ENCODE measurements around the gene TACC2. TPM values are rescaled to one million over a fixed set of nuclear protein-coding genes. Genes with fewer than 3 reads are reported as not detected.

Gene TACC2
- total RNA-seq, 1 experiment from 2014 or later: 15.8 TPM

- no peaks in the 10 kb centered on the region for H3K9me2 ChIP-seq (ENCODE audit: insufficient read depth)
- DNase-seq: peak in 1 of 2 experiments; percentile 66
- no peaks in the 10 kb centered on the region for H3K36me3 ChIP-seq (ENCODE audit: low read depth)
- no peaks in the 10 kb centered on the region for H3K9me3 ChIP-seq (ENCODE audit: insufficient read depth, low read depth)
- no peak overlapping the region for H2AFZ ChIP-seq
- TF ChIP-seq EZH2 (IDR thresholded peaks at IDR 0.05; ENCODE audit: low read depth): no peak
- TF ChIP-seq CTCF (conservative IDR thresholded peaks at IDR 0.05): no peak
- POLR2A ChIA-PET (ENCODE audit: unreplicated experiment): interaction anchor here (0.6 kb wide), 1 partner anchor 241 kb away, joined by 3 read pairs; no protein-coding TSS in a partner anchor
- H4K20me1 ChIP-seq (ENCODE audit: insufficient read depth): no peaks in the 10 kb centered on the region
- intact Hi-C loops (cut with micrococcal nuclease; ENCODE audit: unreplicated experiment): loop anchor here (10.0 kb wide), 1 partner anchor 82 kb away; the partner anchor contains the start of gene PLEKHA1
- H3F3A ChIP-seq (ENCODE audit: insufficient read depth, low read depth): peaks cover 26% of the 10 kb centered on the region
- peaks cover 60% of the 10 kb centered on the region for H3K4me1 ChIP-seq (replicated peaks; ENCODE audit: insufficient read depth)
- CTCF ChIA-PET: no interaction called here
- no peaks in the 10 kb centered on the region for H3K79me2 ChIP-seq (ENCODE audit: low read depth)
- no TSS peak for BruUV-seq (replicated peaks)
- H3K27me3 ChIP-seq (ENCODE audit: insufficient read depth, low read depth): no peaks in the 10 kb centered on the region
- H3K4me3 ChIP-seq: no peak overlapping the region
- H3K4me2 ChIP-seq: peak overlapping the region; percentile 45; the same call in 1 of the 2 replicates
- H3K27ac ChIP-seq: peak overlapping the region; percentile 90
Measured at GRCh38 chr10:122292376-122292775, 303.4 kb downstream of the TACC2 start.

GRCh38 chr10:122293156-122293960 lies 304.4 kb downstream of the TACC2 start:
- H3F3A ChIP-seq (ENCODE audit: insufficient read depth, low read depth): peaks cover 26% of the 10 kb centered on the region
- POLR2A ChIA-PET (ENCODE audit: unreplicated experiment): interaction anchor here (0.5 to 1.0 kb wide), 6 partner anchors 15 to 358 kb away, joined by 3 to 7 read pairs (median 4); partner anchors contain the start of gene NSMCE4A
- no peaks in the 10 kb centered on the region for H3K9me3 ChIP-seq (ENCODE audit: insufficient read depth, low read depth)
- peak overlapping the region; percentile 90 for H3K27ac ChIP-seq
- no peaks in the 10 kb centered on the region for H3K9me2 ChIP-seq (ENCODE audit: insufficient read depth)
- DNase-seq: peak in 1 of 2 experiments; percentile 82
- peak overlapping the region; percentile 45 for H3K4me2 ChIP-seq
- TF ChIP-seq EZH2 (IDR thresholded peaks at IDR 0.05; ENCODE audit: low read depth): no peak
- no peak for TF ChIP-seq CTCF (conservative IDR thresholded peaks at IDR 0.05)
- no peaks in the 10 kb centered on the region for H3K79me2 ChIP-seq (ENCODE audit: low read depth)
- H3K4me1 ChIP-seq (replicated peaks; ENCODE audit: insufficient read depth): peaks cover 55% of the 10 kb centered on the region
- H3K36me3 ChIP-seq (ENCODE audit: low read depth): no peaks in the 10 kb centered on the region
- intact Hi-C loops (cut with micrococcal nuclease; ENCODE audit: unreplicated experiment): loop anchor here (10.0 kb wide), 1 partner anchor 81 kb away; the partner anchor contains the start of gene PLEKHA1
- H3K27me3 ChIP-seq (ENCODE audit: insufficient read depth, low read depth): no peaks in the 10 kb centered on the region
- TSS peak; percentile 93 for BruUV-seq (replicated peaks)
- no peaks in the 10 kb centered on the region for H4K20me1 ChIP-seq (ENCODE audit: insufficient read depth)
- CTCF ChIA-PET: interaction anchor here (0.6 to 1.6 kb wide), 6 partner anchors 14 to 1799 kb away, joined by 3 to 11 read pairs (median 4); partner anchors contain the start of gene PLEKHA1
- 0 out of 2 replicates have a peak overlapping the region, but pooled peaks have one; percentile 9 for H2AFZ ChIP-seq
- H3K4me3 ChIP-seq: no peak overlapping the region

GRCh38 chr10:122293961-122294380 lies 305.0 kb downstream of the TACC2 start:
- peak; percentile 89 to 94 for DNase-seq
- POLR2A ChIA-PET (ENCODE audit: unreplicated experiment): interaction anchor here (0.5 to 1.0 kb wide), 5 partner anchors 14 to 319 kb away, joined by 3 to 4 read pairs (median 3); partner anchors contain the start of gene NSMCE4A
- 0 out of 2 replicates have a peak overlapping the region, but pooled peaks have one; percentile 9 for H2AFZ ChIP-seq

More at GRCh38 chr10:122293961-122294380, 305.0 kb downstream of the TACC2 start:
- CTCF ChIA-PET: interaction anchor here (0.6 to 1.6 kb wide), 4 partner anchors 30 to 1798 kb away, joined by 3 to 7 read pairs (median 4); no protein-coding TSS in a partner anchor
- H3K9me3 ChIP-seq (ENCODE audit: insufficient read depth, low read depth): no peaks in the 10 kb centered on the region
- peaks cover 51% of the 10 kb centered on the region for H3K4me1 ChIP-seq (replicated peaks; ENCODE audit: insufficient read depth)
- no peaks in the 10 kb centered on the region for H4K20me1 ChIP-seq (ENCODE audit: insufficient read depth)
- H3F3A ChIP-seq (ENCODE audit: insufficient read depth, low read depth): peaks cover 26% of the 10 kb centered on the region
- H3K9me2 ChIP-seq (ENCODE audit: insufficient read depth): no peaks in the 10 kb centered on the region
- H3K27ac ChIP-seq: peak overlapping the region; percentile 90
- no peaks in the 10 kb centered on the region for H3K27me3 ChIP-seq (ENCODE audit: insufficient read depth, low read depth)
- H3K4me3 ChIP-seq: no peak overlapping the region
- H3K4me2 ChIP-seq: peak overlapping the region; percentile 45
- BruUV-seq (replicated peaks): no TSS peak
- no peak for TF ChIP-seq CTCF (conservative IDR thresholded peaks at IDR 0.05)
- no peak for TF ChIP-seq EZH2 (IDR thresholded peaks at IDR 0.05; ENCODE audit: low read depth)
- intact Hi-C loops (cut with micrococcal nuclease; ENCODE audit: unreplicated experiment): loop anchor here (10.0 kb wide), 1 partner anchor 81 kb away; the partner anchor contains the start of gene PLEKHA1
- no peaks in the 10 kb centered on the region for H3K36me3 ChIP-seq (ENCODE audit: low read depth)
- H3K79me2 ChIP-seq (ENCODE audit: low read depth): no peaks in the 10 kb centered on the region
